Vagina (tissue), 2 donors: Measurements from ENCODE around the gene CASR. TPM values are rescaled to one million over a fixed set of nuclear protein-coding genes. Genes with fewer than 3 reads are reported as not detected.

Experiments used
- DNase-seq, 2 donors: peaks; one replicate each; pipeline ENCODE4 v3.0.0-alpha.2; 2017; ENCODE audit errors: extremely low spot score in 2 of 2
- H3K27ac ChIP-seq: fragments of 200-600 bp; sonication (generic); one replicate; pipeline ENCODE4 v1.5.1; 2019
- H3K27me3 ChIP-seq: fragments of 200-600 bp; sonication (generic); one replicate; pipeline ENCODE4 v1.5.1; 2019
- H3K36me3 ChIP-seq, 2 donors: fragments of 200-600 bp; sonication (generic); one replicate each; pipeline ENCODE4 v1.5.1; 2017 to 2019
- H3K4me1 ChIP-seq: fragments of 200-600 bp; sonication (generic); one replicate; pipeline ENCODE4 v1.5.1; 2019
- H3K4me3 ChIP-seq, 2 donors: fragments of 200-600 bp; sonication (generic); 1 replicate in 1 of 2; 2 replicates in 1 of 2; pipeline ENCODE4 v1.5.1; 2016 to 2019
- H3K9me3 ChIP-seq: fragments of 200-600 bp; sonication (generic); one replicate; pipeline ENCODE4 v1.5.1; 2019
- CTCF ChIP-seq, 3 experiments: fragments of 450-650 bp in 2 of 3; fragments of 200-600 bp in 1 of 3; sonication (generic) in 1 of 3; IDR thresholded peaks; one replicate each; pipeline ENCODE4 v1.5.1; 2017 to 2019; ENCODE audit warnings: antibody characterized with exemption in 3 of 3, mild to moderate bottlenecking in 2 of 3, moderate library complexity in 2 of 3
- POLR2A ChIP-seq, 2 donors: fragments of 450-650 bp; IDR thresholded peaks; one replicate each; pipeline ENCODE4 v1.6.1; 2017; ENCODE audit warnings: antibody characterized with exemption in 2 of 2, mild to moderate bottlenecking in 2 of 2, moderate library complexity in 2 of 2
- POLR2AphosphoS5 ChIP-seq, 2 donors: sonication (generic); formaldehyde crosslinking; IDR thresholded peaks; one replicate each; pipeline ENCODE4 v1.9.0; 2017; ENCODE audit warnings: antibody characterized with exemption in 2 of 2, mild to moderate bottlenecking in 2 of 2, low read depth in 1 of 2; ENCODE audit not compliant: insufficient read depth in 1 of 2
- intact Hi-C: fragments of 100-400 bp; cut with DNase I; formaldehyde crosslinking; loops from one replicate; pipeline ENCODE4 v1.15.1; 2023
- total RNA-seq: library from RNA; depleted of rRNA; stranded (reverse); fragments of >200 nt; gene quantifications from one replicate; pipeline ENCODE4 v1.2.3, GENCODE V29; 2016

The CASR gene
- total RNA-seq, 1 donor from 2014 or later, result not detected

- Histone ChIP-seq H3K27ac (no peak overlapping the region), H3K9me3 (no peaks in the 10 kb centered on the region), H3K4me1 (no peaks in the 10 kb centered on the region), H3K36me3 (no peaks in the 10 kb centered on the region), H3K4me3 (no peak overlapping the region), H3K27me3 (no peaks in the 10 kb centered on the region)
- no peak for DNase-seq
- no peak for TF ChIP-seq POLR2A (IDR thresholded peaks at IDR 0.05)
- TF ChIP-seq POLR2AphosphoS5 (IDR thresholded peaks at IDR 0.05; ENCODE audit: insufficient read depth in 1 of 2, low read depth in 1 of 2), result no peak
- no peak for TF ChIP-seq CTCF (IDR thresholded peaks at IDR 0.05)
- intact Hi-C loops, result no loop called here
Measured at GRCh38 chr3:122247087-122247824, 63.8 kb downstream of the CASR start.

DNA sequence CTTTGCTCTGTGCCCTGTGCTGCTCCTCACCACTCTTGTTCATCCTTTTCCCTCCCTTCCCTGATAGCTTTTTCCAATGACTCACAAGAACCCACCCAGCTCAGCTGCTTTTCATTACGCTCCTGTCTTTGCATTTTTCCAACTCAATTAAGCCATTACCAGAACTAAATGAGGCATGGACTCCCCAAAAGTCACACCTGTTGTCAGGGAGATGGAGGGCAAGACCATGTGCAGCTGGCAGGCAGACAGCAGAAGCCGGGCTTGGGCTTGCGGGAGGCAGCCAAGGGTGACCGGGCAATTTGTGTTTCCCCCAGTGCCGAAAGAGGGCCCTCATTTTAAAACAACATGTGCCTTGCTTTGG is 64.3 kb downstream of the CASR start:
- no peak overlapping the region for H3K27ac ChIP-seq
- no peak for DNase-seq
- H3K27me3 ChIP-seq, result no peaks in the 10 kb centered on the region
- no peaks in the 10 kb centered on the region for H3K4me1 ChIP-seq
- H3K4me3 ChIP-seq, result no peak overlapping the region
- intact Hi-C loops, result no loop called here
- no peaks in the 10 kb centered on the region for H3K9me3 ChIP-seq
- TF ChIP-seq CTCF (IDR thresholded peaks at IDR 0.05) (no peak), POLR2A (IDR thresholded peaks at IDR 0.05) (no peak), POLR2AphosphoS5 (IDR thresholded peaks at IDR 0.05; ENCODE audit: insufficient read depth in 1 of 2, low read depth in 1 of 2) (no peak)
- no peaks in the 10 kb centered on the region for H3K36me3 ChIP-seq

DNA sequence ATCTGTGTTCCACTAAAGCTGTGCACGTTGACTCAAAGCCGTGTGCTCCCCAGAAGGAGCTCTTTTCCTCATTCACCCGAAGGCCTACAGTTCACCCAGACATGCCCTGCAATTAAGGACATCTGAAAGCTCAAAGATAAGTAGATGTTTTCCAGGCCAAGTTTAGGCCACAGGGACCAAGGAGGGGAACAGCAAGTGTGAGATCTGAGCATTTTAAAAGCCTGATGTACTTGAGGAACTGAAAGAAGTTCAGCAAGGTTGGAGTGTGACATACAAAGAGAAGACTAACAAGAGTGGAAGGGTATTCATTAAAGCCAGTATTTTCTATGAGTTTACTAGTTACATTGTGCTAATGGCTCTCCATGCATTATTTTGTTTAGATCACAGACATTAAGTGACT is 68.0 kb downstream of the CASR start:
- Histone ChIP-seq H3K27me3 (no peaks in the 10 kb centered on the region), H3K27ac (no peak overlapping the region), H3K36me3 (no peaks in the 10 kb centered on the region), H3K9me3 (no peaks in the 10 kb centered on the region), H3K4me1 (no peaks in the 10 kb centered on the region), H3K4me3 (no peak overlapping the region)
- TF ChIP-seq CTCF (IDR thresholded peaks at IDR 0.05) (no peak), POLR2A (IDR thresholded peaks at IDR 0.05) (no peak), POLR2AphosphoS5 (IDR thresholded peaks at IDR 0.05; ENCODE audit: insufficient read depth in 1 of 2, low read depth in 1 of 2) (no peak)
- intact Hi-C loops, result no loop called here
- DNase-seq, result no peak

- intact Hi-C loops, result no loop called here
- Histone ChIP-seq H3K4me1 (no peaks in the 10 kb centered on the region), H3K27ac (no peak overlapping the region), H3K4me3 (no peak overlapping the region), H3K36me3 (no peaks in the 10 kb centered on the region), H3K27me3 (no peaks in the 10 kb centered on the region), H3K9me3 (no peaks in the 10 kb centered on the region)
- no peak for DNase-seq
- TF ChIP-seq POLR2AphosphoS5 (IDR thresholded peaks at IDR 0.05; ENCODE audit: insufficient read depth in 1 of 2, low read depth in 1 of 2), result no peak
- TF ChIP-seq POLR2A (IDR thresholded peaks at IDR 0.05), result no peak
- TF ChIP-seq CTCF (IDR thresholded peaks at IDR 0.05), result no peak
Measured at GRCh38 chr3:122253581-122253980, 70.1 kb downstream of the CASR start.

GRCh38 chr3:122255757-122256439 is 72.4 kb downstream of the CASR start:
- Histone ChIP-seq H3K9me3 (no peaks in the 10 kb centered on the region), H3K4me3 (no peak overlapping the region), H3K4me1 (no peaks in the 10 kb centered on the region), H3K27me3 (no peaks in the 10 kb centered on the region), H3K36me3 (no peaks in the 10 kb centered on the region), H3K27ac (no peak overlapping the region)
- DNase-seq, result no peak
- TF ChIP-seq CTCF (IDR thresholded peaks at IDR 0.05) (no peak), POLR2AphosphoS5 (IDR thresholded peaks at IDR 0.05; ENCODE audit: insufficient read depth in 1 of 2, low read depth in 1 of 2) (no peak), POLR2A (IDR thresholded peaks at IDR 0.05) (no peak)
- intact Hi-C loops, result no loop called here
